B cell (primary cell): ENCODE results near the gene PTPN5.

ENCODE experiments used
- EZH2 ChIP-seq: IDR thresholded peaks from 2 replicates; pipeline ENCODE4 v1.6.1; 2012; ENCODE audit warnings: borderline replicate concordance, low read depth, mild to moderate bottlenecking, moderate library complexity, low read length; ENCODE audit not compliant: insufficient read depth, poor library complexity, severe bottlenecking
- TF ChIP-seq, protein P1 (sequence below): fragments of 200-600 bp; IDR thresholded peaks from one replicate; pipeline ENCODE4 v1.8.0; 2022; ENCODE audit warnings: antibody characterized with exemption, mild to moderate bottlenecking

DNA sequence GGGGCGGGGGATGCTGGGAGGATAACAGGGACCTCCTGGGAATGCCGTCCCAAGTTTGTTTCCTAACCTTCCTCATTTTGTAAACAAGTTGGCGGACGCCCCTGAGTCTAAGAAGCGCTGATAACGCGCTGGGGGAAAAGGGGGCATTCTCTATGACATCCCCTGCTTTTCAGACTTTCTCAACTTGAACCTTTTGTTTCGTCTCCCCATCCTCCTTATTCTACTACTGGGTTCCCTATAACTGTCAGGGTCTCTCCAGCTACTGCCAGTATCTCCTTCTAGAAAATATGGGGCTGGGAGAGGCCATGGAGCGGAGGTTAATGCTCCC lies 92.4 kb downstream of the PTPN5 start:
- TF ChIP-seq, protein P1, sequence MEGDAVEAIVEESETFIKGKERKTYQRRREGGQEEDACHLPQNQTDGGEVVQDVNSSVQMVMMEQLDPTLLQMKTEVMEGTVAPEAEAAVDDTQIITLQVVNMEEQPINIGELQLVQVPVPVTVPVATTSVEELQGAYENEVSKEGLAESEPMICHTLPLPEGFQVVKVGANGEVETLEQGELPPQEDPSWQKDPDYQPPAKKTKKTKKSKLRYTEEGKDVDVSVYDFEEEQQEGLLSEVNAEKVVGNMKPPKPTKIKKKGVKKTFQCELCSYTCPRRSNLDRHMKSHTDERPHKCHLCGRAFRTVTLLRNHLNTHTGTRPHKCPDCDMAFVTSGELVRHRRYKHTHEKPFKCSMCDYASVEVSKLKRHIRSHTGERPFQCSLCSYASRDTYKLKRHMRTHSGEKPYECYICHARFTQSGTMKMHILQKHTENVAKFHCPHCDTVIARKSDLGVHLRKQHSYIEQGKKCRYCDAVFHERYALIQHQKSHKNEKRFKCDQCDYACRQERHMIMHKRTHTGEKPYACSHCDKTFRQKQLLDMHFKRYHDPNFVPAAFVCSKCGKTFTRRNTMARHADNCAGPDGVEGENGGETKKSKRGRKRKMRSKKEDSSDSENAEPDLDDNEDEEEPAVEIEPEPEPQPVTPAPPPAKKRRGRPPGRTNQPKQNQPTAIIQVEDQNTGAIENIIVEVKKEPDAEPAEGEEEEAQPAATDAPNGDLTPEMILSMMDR = no peak
- no peak for TF ChIP-seq EZH2
